Aorta (tissue), 5 donors: ENCODE data around the gene KIAA0513. TPM values are rescaled to one million over a fixed set of nuclear protein-coding genes. Genes with fewer than 3 reads are reported as not detected.
A peak's percentile ranks its signal among the peaks of the same experiment; 100 is the strongest.

ENCODE experiments used
- ATAC-seq: fragments of 200-7000 bp; cut with Tn5 transposase; one replicate; pipeline ENCODE4 v1.9.1; 2022; ENCODE audit warnings: moderate library complexity; ENCODE audit not compliant: low FRiP score
- DNase-seq, 2 donors: peaks; one replicate each; pipeline ENCODE4 v3.0.0-alpha.2; 2020
- H3K27ac ChIP-seq, 2 donors: one replicate each; pipeline ENCODE4 v1.5.1; 2013; ENCODE audit warnings: low read length in 2 of 2, mild to moderate bottlenecking in 2 of 2, moderate library complexity in 2 of 2, control low read depth in 1 of 2, inconsistent platforms in 1 of 2, low read depth in 1 of 2
- H3K27me3 ChIP-seq, 2 donors: one replicate each; pipeline ENCODE4 v1.6.1; 2013; ENCODE audit warnings: control low read depth in 1 of 2, low read length in 1 of 2, mild to moderate bottlenecking in 1 of 2, moderate library complexity in 1 of 2; ENCODE audit not compliant: insufficient read depth in 2 of 2, control insufficient read depth in 1 of 2
- H3K36me3 ChIP-seq, 2 donors: one replicate each; pipeline ENCODE4 v1.6.1; 2013; ENCODE audit warnings: control low read depth in 1 of 2, low read length in 1 of 2, mild to moderate bottlenecking in 1 of 2; ENCODE audit not compliant: insufficient read depth in 2 of 2, control insufficient read depth in 1 of 2
- H3K4me1 ChIP-seq, 2 donors: one replicate each; pipeline ENCODE4 v1.6.1; 2013; ENCODE audit warnings: low read length in 2 of 2, control low read depth in 1 of 2, mild to moderate bottlenecking in 1 of 2, moderate library complexity in 1 of 2; ENCODE audit not compliant: insufficient read depth in 2 of 2, control insufficient read depth in 1 of 2
- H3K4me3 ChIP-seq, 2 donors: one replicate each; pipeline ENCODE4 v1.5.1; 2013; ENCODE audit warnings: low read length in 2 of 2, control low read depth in 1 of 2, mild to moderate bottlenecking in 1 of 2
- H3K9me3 ChIP-seq: one replicate; pipeline ENCODE4 v1.6.1; 2013; ENCODE audit warnings: mild to moderate bottlenecking, low read length; ENCODE audit not compliant: control insufficient read depth
- WGBS, 2 donors: extraction: QIAGEN DNeasy Blood & Tissue Kit; methylation state at CpG; one replicate each; pipeline ENCODE4 v1.1.7; 2013; 5-methylcytosine and 5-hydroxymethylcytosine counted together
- intact Hi-C, 2 donors: fragments of 100-400 bp; cut with DNase I; formaldehyde crosslinking; loops; one replicate each; pipeline versions ENCODE4 v1.14.2 to v1.15.0; 2022
- polyA plus RNA-seq, 2 donors: library from polyadenylated mRNA; stranded (reverse); fragments of 200-250 nt; gene quantifications; one replicate each; pipeline ENCODE4 v1.2.3, GENCODE V29; 2013
- total RNA-seq, 2 donors: library from RNA; stranded (reverse); fragmentation: NEBNext Ultra II Directional; extraction: Animal tissue kit (Norgen Biotek cat#: 25700); gene quantifications; one replicate each; pipeline ENCODE4 v1.2.1, GENCODE V29; 2021
- donor health status: healthy with polysubstance abuse.
- donor health status: Bipolar disorder and iron deficiency.
- donor health status: DM: no; HTN: no; CAD: no.
- donor health status: DM: no; HTN: no; CAD: no.
- donor health status: DM: yes; HTN: yes; CAD: no.

The KIAA0513 gene
- total and polyA plus RNA-seq, 4 donors: 3.4 to 17.7 (median 10.3) TPM

DNA sequence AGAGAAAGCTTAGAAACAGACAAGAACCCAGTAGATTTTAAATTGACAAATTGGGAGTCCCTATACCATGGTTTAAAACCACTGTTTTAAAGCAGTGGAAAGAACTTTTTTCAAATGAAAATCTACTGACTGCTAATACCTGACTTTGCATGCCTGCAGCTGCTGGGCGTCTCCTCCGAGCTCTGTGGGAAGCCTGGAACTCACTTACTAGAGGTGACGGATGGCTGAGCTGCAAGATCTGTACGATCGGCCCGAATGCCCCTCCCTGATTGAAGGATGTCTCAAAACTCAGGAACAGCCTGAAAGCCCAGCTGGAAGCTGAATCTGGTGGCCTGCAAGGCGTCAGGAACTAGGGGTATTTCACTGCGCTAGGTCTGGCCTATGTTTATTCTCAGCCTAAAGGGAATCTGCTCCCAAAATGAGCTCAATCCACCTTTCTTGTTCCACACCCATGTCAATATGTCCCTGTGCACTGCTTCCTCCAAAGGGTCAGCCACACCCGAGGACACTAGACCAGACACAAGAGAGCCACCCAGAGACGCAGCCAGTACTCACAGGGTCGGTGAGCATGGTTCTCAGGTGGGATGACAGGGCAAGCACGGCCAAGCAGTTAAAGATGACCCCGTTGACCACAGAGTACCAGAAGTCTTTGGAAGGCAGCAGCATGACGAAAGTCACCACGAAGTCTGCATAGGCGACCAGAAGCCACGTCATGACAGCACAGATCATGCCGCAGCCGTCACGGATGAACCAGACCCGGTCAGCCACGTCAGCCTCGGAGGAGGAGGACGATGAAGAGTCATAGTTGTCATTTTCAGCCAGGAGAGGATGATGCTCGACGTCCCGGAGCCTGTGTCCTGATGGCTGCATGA, 37.6 kb upstream of the KIAA0513 start:
- intact Hi-C loops: no loop called here

DNA sequence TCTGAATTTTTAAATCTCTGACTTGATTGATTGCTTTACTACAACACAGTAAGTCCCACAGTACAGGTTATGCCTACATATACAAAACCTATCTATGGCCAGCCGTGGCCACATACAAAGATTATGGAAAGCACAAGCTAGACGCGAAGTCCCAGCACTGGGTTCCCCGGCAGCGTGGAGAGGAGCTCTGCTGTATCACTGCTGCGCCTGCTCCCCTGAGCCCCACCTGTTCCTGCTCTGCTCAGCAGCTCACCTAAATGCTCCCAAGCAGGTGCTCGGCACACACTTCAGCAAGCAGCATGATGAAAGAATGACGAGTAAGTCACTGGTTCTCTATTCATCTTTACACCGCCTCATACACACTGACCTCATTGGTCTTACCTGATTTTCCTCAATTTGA, 36.8 kb upstream of the KIAA0513 start:
- H3K9me3 ChIP-seq: no peaks in the 10 kb centered on the region
- peak; percentile 3 to 44 for DNase-seq
- no peak overlapping the region for H3K4me3 ChIP-seq
- peaks cover 1 to 7% of the 10 kb centered on the region in 2 donors for H3K4me1 ChIP-seq
- no peak overlapping the region for H3K27ac ChIP-seq
- 93 to 94% methylated on average over 9 of the region's 9 CpGs for WGBS, 2 donors
- ATAC-seq: no peak
- intact Hi-C loops: no loop called here
- no peaks in the 10 kb centered on the region for H3K27me3 ChIP-seq
- peaks cover 0 to 8% of the 10 kb centered on the region in 2 donors for H3K36me3 ChIP-seq

More for the DNA sequence above, 37.6 kb upstream of the KIAA0513 start:
- ATAC-seq (no peak), DNase-seq (peak; percentile 24 to 55)
- H3K27me3 ChIP-seq: no peaks in the 10 kb centered on the region
- H3K27ac ChIP-seq: no peak overlapping the region
- no peaks in the 10 kb centered on the region for H3K9me3 ChIP-seq
- H3K36me3 ChIP-seq: peaks cover 0 to 8% of the 10 kb centered on the region in 2 donors
- WGBS, 2 donors: 87% methylated on average over 27 of the region's 27 CpGs
- no peak overlapping the region for H3K4me3 ChIP-seq
- H3K4me1 ChIP-seq: peaks cover 1 to 7% of the 10 kb centered on the region in 2 donors

- Histone ChIP-seq H3K9me3 (no peaks in the 10 kb centered on the region), H3K27ac (no peak overlapping the region), H3K4me3 (no peak overlapping the region), H3K36me3 (peaks cover 0 to 8% of the 10 kb centered on the region in 2 donors), H3K27me3 (no peaks in the 10 kb centered on the region), H3K4me1 (peaks cover 1 to 7% of the 10 kb centered on the region in 2 donors)
- intact Hi-C loops: no loop called here
- no peak for DNase-seq
- 48 to 53% methylated on average over 3 of the region's 3 CpGs for WGBS, 2 donors
- no peak for ATAC-seq
Observed at GRCh38 chr16:84992717-84993075, 34.9 kb upstream of the KIAA0513 start.

DNA sequence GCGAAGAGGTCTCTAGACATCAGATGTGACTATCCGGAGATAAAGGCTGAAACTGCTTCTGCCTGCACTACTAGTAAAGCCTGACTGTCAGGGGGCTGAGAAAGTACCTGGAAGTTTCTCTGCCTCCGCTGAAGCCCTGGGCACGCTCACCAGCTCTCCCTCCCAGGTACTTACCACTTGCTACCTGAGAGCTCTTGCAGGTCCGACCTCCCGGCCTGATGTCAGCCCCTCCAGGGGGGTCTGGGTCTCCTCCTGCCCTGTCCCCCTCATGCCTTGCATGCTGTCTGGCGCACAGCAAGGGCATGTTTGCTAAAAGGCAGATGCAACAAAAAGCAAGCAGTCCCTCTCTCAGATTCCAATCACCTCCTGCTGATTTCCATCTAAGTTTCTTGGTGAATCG, 33.7 kb upstream of the KIAA0513 start:
- no peak overlapping the region for H3K4me3 ChIP-seq
- intact Hi-C loops: no loop called here
- H3K27ac ChIP-seq: peak overlapping the region; percentile 19 to 93
- peaks cover 1 to 7% of the 10 kb centered on the region in 2 donors for H3K4me1 ChIP-seq
- no peaks in the 10 kb centered on the region for H3K9me3 ChIP-seq
- DNase-seq (peak; percentile 46 to 64), ATAC-seq (no peak)
- H3K27me3 ChIP-seq: no peaks in the 10 kb centered on the region
- H3K36me3 ChIP-seq: peaks cover 0 to 6% of the 10 kb centered on the region in 2 donors
- 92 to 97% methylated on average over 8 of the region's 8 CpGs for WGBS, 2 donors

- DNase-seq: peak in 1 of 2 donors; percentile 15
- H3K9me3 ChIP-seq: no peaks in the 10 kb centered on the region
- 94 to 95% methylated on average over 8 of the region's 8 CpGs for WGBS, 2 donors
- H3K4me3 ChIP-seq: no peak overlapping the region
- no peak for ATAC-seq
- intact Hi-C loops: no loop called here
- no peaks in the 10 kb centered on the region for H3K27me3 ChIP-seq
- peaks cover 1 to 7% of the 10 kb centered on the region in 2 donors for H3K4me1 ChIP-seq
- no peaks in the 10 kb centered on the region for H3K36me3 ChIP-seq
- peak overlapping the region in 1 of 2 donors; percentile 56 for H3K27ac ChIP-seq
Observed at GRCh38 chr16:84995663-84996062, 31.9 kb upstream of the KIAA0513 start.

- H3K27me3 ChIP-seq: no peaks in the 10 kb centered on the region
- no peak overlapping the region for H3K27ac ChIP-seq
- H3K9me3 ChIP-seq: no peaks in the 10 kb centered on the region
- 96 to 97% methylated on average over 11 of the region's 11 CpGs for WGBS, 2 donors
- intact Hi-C loops: no loop called here
- no peak for ATAC-seq
- no peak overlapping the region for H3K4me3 ChIP-seq
- no peaks in the 10 kb centered on the region for H3K36me3 ChIP-seq
- peak in 1 of 2 donors; percentile 35 for DNase-seq
- H3K4me1 ChIP-seq: peaks cover 1 to 7% of the 10 kb centered on the region in 2 donors
Observed at GRCh38 chr16:84996365-84996764, 31.2 kb upstream of the KIAA0513 start.

DNA sequence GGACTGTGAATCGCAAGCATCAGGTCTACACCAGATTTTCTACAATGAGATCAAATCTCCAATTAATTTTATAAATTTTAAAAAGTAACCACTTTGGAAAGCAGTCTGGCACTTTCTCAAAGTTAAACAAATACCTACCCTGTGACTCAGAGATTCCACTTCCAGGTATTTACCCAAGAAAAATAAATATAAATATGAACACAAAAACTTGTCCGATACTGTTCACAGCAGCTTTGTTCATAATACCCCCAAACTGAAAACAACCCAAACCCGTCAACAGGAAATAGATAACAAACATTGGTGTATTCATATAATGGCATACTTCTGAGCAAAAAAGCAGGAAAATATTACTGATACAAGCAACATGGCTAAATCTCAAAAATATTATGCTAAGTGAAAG, 28.4 kb upstream of the KIAA0513 start:
- H3K27ac ChIP-seq: peak overlapping the region in 1 of 2 donors; percentile 46
- H3K4me1 ChIP-seq: peaks cover 2 to 4% of the 10 kb centered on the region in 2 donors
- intact Hi-C loops: no loop called here
- no peak for DNase-seq
- H3K36me3 ChIP-seq: no peaks in the 10 kb centered on the region
- H3K4me3 ChIP-seq: no peak overlapping the region
- no peaks in the 10 kb centered on the region for H3K9me3 ChIP-seq
- 16 to 22% methylated on average over 3 of the region's 3 CpGs for WGBS, 2 donors
- no peak for ATAC-seq
- H3K27me3 ChIP-seq: no peaks in the 10 kb centered on the region

GRCh38 chr16:84999857-85000480, 27.6 kb upstream of the KIAA0513 start:
- no peaks in the 10 kb centered on the region for H3K9me3 ChIP-seq
- ATAC-seq: no peak
- intact Hi-C loops: no loop called here
- no peaks in the 10 kb centered on the region for H3K36me3 ChIP-seq
- DNase-seq: peak in 1 of 2 donors; percentile 31
- peaks cover 0 to 3% of the 10 kb centered on the region in 2 donors for H3K4me1 ChIP-seq
- peak overlapping the region; percentile 46 for H3K27ac ChIP-seq
- no peak overlapping the region for H3K4me3 ChIP-seq
- no peaks in the 10 kb centered on the region for H3K27me3 ChIP-seq
- 94 to 96% methylated on average over 11 of the region's 11 CpGs for WGBS, 2 donors
